Stomach (tissue), 4 donors: ENCODE data around the gene DEDD.

Experiments
- EP300 ChIP-seq: sonication (generic); formaldehyde crosslinking; IDR thresholded peaks from one replicate; pipeline ENCODE4 v1.6.1; 2017; ENCODE audit warnings: antibody characterized with exemption
- POLR2A ChIP-seq, 4 donors: fragments of 450-650 bp; IDR thresholded peaks; one replicate each; pipeline ENCODE4 v1.6.1; 2016; ENCODE audit warnings: antibody characterized with exemption in 4 of 4, control low read depth in 2 of 4, mild to moderate bottlenecking in 1 of 4, moderate library complexity in 1 of 4
- TF ChIP-seq, protein P1 (sequence below), 7 experiments: fragments of 450-650 bp in 4 of 7; fragments of 200-600 bp in 3 of 7; sonication (generic) in 3 of 7; IDR thresholded peaks; one replicate each; pipeline ENCODE4 v1.5.1; 2016 to 2019; ENCODE audit warnings: antibody characterized with exemption in 7 of 7, control low read depth in 2 of 7, mild to moderate bottlenecking in 1 of 7

GRCh38 chr1:161162806-161163205 lies 30.3 kb upstream of the DEDD start:
- TF ChIP-seq, protein P1, sequence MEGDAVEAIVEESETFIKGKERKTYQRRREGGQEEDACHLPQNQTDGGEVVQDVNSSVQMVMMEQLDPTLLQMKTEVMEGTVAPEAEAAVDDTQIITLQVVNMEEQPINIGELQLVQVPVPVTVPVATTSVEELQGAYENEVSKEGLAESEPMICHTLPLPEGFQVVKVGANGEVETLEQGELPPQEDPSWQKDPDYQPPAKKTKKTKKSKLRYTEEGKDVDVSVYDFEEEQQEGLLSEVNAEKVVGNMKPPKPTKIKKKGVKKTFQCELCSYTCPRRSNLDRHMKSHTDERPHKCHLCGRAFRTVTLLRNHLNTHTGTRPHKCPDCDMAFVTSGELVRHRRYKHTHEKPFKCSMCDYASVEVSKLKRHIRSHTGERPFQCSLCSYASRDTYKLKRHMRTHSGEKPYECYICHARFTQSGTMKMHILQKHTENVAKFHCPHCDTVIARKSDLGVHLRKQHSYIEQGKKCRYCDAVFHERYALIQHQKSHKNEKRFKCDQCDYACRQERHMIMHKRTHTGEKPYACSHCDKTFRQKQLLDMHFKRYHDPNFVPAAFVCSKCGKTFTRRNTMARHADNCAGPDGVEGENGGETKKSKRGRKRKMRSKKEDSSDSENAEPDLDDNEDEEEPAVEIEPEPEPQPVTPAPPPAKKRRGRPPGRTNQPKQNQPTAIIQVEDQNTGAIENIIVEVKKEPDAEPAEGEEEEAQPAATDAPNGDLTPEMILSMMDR (IDR thresholded peaks at IDR 0.05): no peak
- no peak for TF ChIP-seq POLR2A (IDR thresholded peaks at IDR 0.05)
- TF ChIP-seq EP300: no peak
